ENCODE results near the gene METTL1.

The METTL1 gene

GRCh38 chr12:57795354-57795753 is 23.4 kb upstream of the METTL1 start:
- H3K27ac ChIP-seq: no peak overlapping the region
- no peak for TF ChIP-seq ZFX (IDR thresholded peaks at IDR 0.05; ENCODE audit: borderline replicate concordance)
- TF ChIP-seq, protein P1, sequence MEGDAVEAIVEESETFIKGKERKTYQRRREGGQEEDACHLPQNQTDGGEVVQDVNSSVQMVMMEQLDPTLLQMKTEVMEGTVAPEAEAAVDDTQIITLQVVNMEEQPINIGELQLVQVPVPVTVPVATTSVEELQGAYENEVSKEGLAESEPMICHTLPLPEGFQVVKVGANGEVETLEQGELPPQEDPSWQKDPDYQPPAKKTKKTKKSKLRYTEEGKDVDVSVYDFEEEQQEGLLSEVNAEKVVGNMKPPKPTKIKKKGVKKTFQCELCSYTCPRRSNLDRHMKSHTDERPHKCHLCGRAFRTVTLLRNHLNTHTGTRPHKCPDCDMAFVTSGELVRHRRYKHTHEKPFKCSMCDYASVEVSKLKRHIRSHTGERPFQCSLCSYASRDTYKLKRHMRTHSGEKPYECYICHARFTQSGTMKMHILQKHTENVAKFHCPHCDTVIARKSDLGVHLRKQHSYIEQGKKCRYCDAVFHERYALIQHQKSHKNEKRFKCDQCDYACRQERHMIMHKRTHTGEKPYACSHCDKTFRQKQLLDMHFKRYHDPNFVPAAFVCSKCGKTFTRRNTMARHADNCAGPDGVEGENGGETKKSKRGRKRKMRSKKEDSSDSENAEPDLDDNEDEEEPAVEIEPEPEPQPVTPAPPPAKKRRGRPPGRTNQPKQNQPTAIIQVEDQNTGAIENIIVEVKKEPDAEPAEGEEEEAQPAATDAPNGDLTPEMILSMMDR (IDR thresholded peaks at IDR 0.05): no peak

- TF ChIP-seq, protein P1 (IDR thresholded peaks at IDR 0.05): no peak
- no peak for TF ChIP-seq ZFX (IDR thresholded peaks at IDR 0.05; ENCODE audit: borderline replicate concordance)
- H3K27ac ChIP-seq: no peak overlapping the region
Measured at GRCh38 chr12:57793920-57794319, 22.0 kb upstream of the METTL1 start.

GRCh38 chr12:57783861-57784260 is 12.0 kb upstream of the METTL1 start:
- no peak for TF ChIP-seq ZFX (IDR thresholded peaks at IDR 0.05; ENCODE audit: borderline replicate concordance)
- TF ChIP-seq, protein P1 (IDR thresholded peaks at IDR 0.05): no peak
- no peak overlapping the region for H3K27ac ChIP-seq

GRCh38 chr12:57783466-57783801 is 11.5 kb upstream of the METTL1 start:
- H3K27ac ChIP-seq: peak overlapping the region; percentile 59
- TF ChIP-seq, protein P1 (IDR thresholded peaks at IDR 0.05): no peak
- no peak for TF ChIP-seq ZFX (IDR thresholded peaks at IDR 0.05; ENCODE audit: borderline replicate concordance)

DNA sequence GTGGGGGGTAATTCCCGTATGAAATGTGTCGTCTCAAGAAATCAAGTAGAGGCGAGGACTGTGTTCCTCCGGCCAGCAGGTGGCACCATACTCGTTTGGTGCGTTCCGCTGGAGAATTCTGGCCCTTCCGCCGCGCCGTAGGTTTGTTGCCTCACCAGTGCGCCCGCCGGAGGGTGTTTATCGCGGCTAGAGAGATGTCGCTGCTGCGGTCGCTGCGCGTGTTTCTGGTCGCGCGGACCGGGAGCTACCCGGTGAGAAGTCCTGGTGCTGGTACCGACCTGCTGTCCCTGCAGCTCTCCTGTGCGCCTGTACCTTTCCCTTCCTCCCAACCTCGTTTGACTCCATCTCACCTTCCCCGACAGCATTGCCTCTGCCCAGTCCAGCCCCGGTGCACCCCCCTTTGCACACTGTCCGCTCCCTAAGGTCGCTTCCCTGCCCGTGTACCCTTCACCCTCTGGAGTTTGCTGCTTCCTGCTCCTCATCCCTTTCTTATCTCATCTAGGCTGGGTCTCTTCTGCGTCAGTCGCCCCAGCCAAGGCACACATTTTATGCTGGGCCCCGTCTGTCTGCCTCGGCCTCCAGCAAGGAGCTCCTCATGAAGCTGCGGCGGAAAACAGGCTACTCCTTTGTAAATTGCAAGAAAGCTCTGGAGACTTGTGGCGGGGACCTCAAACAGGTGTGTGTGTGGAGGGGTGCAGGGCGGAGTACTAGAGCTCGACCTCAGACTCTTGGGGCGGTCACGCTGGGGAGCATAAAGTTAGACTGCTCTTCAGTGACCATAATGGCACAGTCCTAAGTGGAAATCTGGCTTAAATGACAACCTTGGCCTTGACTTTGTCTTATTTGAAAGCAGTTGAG is 10.9 kb upstream of the METTL1 start, which contains the start of gene TSFM:
Gene TSFM (plus strand): TSS at position 180 of the 858 bp plus-strand sequence. CDS start 15 bp downstream, at position 195.
- H3K27ac ChIP-seq: peak within 1 kb of the TSS; percentile 59
- TF ChIP-seq, protein P1 (IDR thresholded peaks at IDR 0.05): peak; percentile 99
- TF ChIP-seq ZFX (IDR thresholded peaks at IDR 0.05; ENCODE audit: borderline replicate concordance): no peak

GRCh38 chr12:57782243-57782607 is 10.3 kb upstream of the METTL1 start:
- H3K27ac ChIP-seq: peak overlapping the region; percentile 59; the same call in 1 of the 2 replicates

GRCh38 chr12:57781801-57782200 is 9.9 kb upstream of the METTL1 start:
- no peak for TF ChIP-seq ZFX (IDR thresholded peaks at IDR 0.05; ENCODE audit: borderline replicate concordance)
- TF ChIP-seq, protein P1 (IDR thresholded peaks at IDR 0.05): no peak

More at GRCh38 chr12:57782243-57782607, 10.3 kb upstream of the METTL1 start:
- TF ChIP-seq ZFX (IDR thresholded peaks at IDR 0.05; ENCODE audit: borderline replicate concordance): no peak
- TF ChIP-seq, protein P1 (IDR thresholded peaks at IDR 0.05): no peak

More at GRCh38 chr12:57781801-57782200, 9.9 kb upstream of the METTL1 start:
- H3K27ac ChIP-seq: peak overlapping the region; percentile 59; the same call in 1 of the 2 replicates
